ENCODE data around the gene MED15.

- TF ChIP-seq, protein P1, sequence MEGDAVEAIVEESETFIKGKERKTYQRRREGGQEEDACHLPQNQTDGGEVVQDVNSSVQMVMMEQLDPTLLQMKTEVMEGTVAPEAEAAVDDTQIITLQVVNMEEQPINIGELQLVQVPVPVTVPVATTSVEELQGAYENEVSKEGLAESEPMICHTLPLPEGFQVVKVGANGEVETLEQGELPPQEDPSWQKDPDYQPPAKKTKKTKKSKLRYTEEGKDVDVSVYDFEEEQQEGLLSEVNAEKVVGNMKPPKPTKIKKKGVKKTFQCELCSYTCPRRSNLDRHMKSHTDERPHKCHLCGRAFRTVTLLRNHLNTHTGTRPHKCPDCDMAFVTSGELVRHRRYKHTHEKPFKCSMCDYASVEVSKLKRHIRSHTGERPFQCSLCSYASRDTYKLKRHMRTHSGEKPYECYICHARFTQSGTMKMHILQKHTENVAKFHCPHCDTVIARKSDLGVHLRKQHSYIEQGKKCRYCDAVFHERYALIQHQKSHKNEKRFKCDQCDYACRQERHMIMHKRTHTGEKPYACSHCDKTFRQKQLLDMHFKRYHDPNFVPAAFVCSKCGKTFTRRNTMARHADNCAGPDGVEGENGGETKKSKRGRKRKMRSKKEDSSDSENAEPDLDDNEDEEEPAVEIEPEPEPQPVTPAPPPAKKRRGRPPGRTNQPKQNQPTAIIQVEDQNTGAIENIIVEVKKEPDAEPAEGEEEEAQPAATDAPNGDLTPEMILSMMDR (conservative IDR thresholded peaks at IDR 0.05; ENCODE audit: low read depth in 2 of 2), result no peak
- no peak for TF ChIP-seq EZH2phosphoT487 (IDR thresholded peaks at IDR 0.05; ENCODE audit: unreplicated experiment)
- no peak for TF ChIP-seq STAT1 (IDR thresholded peaks at IDR 0.05; ENCODE audit: unreplicated experiment)
- no peak for TF ChIP-seq EZH2 (IDR thresholded peaks at IDR 0.05; ENCODE audit: low read depth, unreplicated experiment)
- no peak for TF ChIP-seq POLR2AphosphoS5 (IDR thresholded peaks at IDR 0.05; ENCODE audit: low read depth)
- TF ChIP-seq JUNB (IDR thresholded peaks at IDR 0.05; ENCODE audit: unreplicated experiment), result no peak
- no peak for TF ChIP-seq CREB1 (CRISPR knock-in tag; IDR thresholded peaks at IDR 0.05; ENCODE audit: low read depth)
- no peak for TF ChIP-seq NANOG (IDR thresholded peaks at IDR 0.05; ENCODE audit: borderline replicate concordance)
- TF ChIP-seq, protein P2, sequence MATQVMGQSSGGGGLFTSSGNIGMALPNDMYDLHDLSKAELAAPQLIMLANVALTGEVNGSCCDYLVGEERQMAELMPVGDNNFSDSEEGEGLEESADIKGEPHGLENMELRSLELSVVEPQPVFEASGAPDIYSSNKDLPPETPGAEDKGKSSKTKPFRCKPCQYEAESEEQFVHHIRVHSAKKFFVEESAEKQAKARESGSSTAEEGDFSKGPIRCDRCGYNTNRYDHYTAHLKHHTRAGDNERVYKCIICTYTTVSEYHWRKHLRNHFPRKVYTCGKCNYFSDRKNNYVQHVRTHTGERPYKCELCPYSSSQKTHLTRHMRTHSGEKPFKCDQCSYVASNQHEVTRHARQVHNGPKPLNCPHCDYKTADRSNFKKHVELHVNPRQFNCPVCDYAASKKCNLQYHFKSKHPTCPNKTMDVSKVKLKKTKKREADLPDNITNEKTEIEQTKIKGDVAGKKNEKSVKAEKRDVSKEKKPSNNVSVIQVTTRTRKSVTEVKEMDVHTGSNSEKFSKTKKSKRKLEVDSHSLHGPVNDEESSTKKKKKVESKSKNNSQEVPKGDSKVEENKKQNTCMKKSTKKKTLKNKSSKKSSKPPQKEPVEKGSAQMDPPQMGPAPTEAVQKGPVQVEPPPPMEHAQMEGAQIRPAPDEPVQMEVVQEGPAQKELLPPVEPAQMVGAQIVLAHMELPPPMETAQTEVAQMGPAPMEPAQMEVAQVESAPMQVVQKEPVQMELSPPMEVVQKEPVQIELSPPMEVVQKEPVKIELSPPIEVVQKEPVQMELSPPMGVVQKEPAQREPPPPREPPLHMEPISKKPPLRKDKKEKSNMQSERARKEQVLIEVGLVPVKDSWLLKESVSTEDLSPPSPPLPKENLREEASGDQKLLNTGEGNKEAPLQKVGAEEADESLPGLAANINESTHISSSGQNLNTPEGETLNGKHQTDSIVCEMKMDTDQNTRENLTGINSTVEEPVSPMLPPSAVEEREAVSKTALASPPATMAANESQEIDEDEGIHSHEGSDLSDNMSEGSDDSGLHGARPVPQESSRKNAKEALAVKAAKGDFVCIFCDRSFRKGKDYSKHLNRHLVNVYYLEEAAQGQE (IDR thresholded peaks at IDR 0.05; ENCODE audit: unreplicated experiment), result no peak
- TF ChIP-seq ZNF331 (CRISPR knock-in tag; IDR thresholded peaks at IDR 0.05; ENCODE audit: low read depth), result no peak
- TF ChIP-seq, protein P3, sequence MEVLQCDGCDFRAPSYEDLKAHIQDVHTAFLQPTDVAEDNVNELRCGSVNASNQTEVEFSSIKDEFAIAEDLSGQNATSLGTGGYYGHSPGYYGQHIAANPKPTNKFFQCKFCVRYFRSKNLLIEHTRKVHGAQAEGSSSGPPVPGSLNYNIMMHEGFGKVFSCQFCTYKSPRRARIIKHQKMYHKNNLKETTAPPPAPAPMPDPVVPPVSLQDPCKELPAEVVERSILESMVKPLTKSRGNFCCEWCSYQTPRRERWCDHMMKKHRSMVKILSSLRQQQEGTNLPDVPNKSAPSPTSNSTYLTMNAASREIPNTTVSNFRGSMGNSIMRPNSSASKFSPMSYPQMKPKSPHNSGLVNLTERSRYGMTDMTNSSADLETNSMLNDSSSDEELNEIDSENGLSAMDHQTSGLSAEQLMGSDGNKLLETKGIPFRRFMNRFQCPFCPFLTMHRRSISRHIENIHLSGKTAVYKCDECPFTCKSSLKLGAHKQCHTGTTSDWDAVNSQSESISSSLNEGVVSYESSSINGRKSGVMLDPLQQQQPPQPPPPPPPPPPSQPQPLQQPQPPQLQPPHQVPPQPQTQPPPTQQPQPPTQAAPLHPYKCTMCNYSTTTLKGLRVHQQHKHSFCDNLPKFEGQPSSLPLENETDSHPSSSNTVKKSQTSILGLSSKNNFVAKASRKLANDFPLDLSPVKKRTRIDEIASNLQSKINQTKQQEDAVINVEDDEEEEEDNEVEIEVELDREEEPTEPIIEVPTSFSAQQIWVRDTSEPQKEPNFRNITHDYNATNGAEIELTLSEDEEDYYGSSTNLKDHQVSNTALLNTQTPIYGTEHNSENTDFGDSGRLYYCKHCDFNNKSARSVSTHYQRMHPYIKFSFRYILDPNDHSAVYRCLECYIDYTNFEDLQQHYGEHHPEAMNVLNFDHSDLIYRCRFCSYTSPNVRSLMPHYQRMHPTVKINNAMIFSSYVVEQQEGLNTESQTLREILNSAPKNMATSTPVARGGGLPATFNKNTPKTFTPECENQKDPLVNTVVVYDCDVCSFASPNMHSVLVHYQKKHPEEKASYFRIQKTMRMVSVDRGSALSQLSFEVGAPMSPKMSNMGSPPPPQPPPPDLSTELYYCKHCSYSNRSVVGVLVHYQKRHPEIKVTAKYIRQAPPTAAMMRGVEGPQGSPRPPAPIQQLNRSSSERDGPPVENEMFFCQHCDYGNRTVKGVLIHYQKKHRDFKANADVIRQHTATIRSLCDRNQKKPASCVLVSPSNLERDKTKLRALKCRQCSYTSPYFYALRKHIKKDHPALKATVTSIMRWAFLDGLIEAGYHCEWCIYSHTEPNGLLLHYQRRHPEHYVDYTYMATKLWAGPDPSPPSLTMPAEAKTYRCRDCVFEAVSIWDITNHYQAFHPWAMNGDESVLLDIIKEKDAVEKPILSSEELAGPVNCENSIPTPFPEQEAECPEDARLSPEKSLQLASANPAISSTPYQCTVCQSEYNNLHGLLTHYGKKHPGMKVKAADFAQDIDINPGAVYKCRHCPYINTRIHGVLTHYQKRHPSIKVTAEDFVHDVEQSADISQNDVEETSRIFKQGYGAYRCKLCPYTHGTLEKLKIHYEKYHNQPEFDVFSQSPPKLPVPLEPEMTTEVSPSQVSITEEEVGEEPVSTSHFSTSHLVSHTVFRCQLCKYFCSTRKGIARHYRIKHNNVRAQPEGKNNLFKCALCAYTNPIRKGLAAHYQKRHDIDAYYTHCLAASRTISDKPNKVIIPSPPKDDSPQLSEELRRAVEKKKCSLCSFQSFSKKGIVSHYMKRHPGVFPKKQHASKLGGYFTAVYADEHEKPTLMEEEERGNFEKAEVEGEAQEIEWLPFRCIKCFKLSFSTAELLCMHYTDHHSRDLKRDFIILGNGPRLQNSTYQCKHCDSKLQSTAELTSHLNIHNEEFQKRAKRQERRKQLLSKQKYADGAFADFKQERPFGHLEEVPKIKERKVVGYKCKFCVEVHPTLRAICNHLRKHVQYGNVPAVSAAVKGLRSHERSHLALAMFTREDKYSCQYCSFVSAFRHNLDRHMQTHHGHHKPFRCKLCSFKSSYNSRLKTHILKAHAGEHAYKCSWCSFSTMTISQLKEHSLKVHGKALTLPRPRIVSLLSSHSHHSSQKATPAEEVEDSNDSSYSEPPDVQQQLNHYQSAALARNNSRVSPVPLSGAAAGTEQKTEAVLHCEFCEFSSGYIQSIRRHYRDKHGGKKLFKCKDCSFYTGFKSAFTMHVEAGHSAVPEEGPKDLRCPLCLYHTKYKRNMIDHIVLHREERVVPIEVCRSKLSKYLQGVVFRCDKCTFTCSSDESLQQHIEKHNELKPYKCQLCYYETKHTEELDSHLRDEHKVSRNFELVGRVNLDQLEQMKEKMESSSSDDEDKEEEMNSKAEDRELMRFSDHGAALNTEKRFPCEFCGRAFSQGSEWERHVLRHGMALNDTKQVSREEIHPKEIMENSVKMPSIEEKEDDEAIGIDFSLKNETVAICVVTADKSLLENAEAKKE (CRISPR knock-in tag; IDR thresholded peaks at IDR 0.05), result no peak
- TF ChIP-seq, protein P4, sequence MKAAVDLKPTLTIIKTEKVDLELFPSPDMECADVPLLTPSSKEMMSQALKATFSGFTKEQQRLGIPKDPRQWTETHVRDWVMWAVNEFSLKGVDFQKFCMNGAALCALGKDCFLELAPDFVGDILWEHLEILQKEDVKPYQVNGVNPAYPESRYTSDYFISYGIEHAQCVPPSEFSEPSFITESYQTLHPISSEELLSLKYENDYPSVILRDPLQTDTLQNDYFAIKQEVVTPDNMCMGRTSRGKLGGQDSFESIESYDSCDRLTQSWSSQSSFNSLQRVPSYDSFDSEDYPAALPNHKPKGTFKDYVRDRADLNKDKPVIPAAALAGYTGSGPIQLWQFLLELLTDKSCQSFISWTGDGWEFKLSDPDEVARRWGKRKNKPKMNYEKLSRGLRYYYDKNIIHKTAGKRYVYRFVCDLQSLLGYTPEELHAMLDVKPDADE (IDR thresholded peaks at IDR 0.05), result no peak
- no peak for TF ChIP-seq ZNF114 (CRISPR knock-in tag; IDR thresholded peaks at IDR 0.05)
Observed at GRCh38 chr22:20563466-20563906, 56.1 kb downstream of the MED15 start.
